ENCODE results near the gene SYMPK.
A peak's percentile ranks its signal among the peaks of the same experiment; 100 is the strongest.

Gene SYMPK

GRCh38 chr19:45793876-45794275 is 69.1 kb downstream of the SYMPK start:
- no peak overlapping the region for H3K9ac ChIP-seq (ENCODE audit: low read length)
- peaks cover 7% of the 10 kb centered on the region for H3K79me1 ChIP-seq (ENCODE audit: low read length)
- H2BK12ac ChIP-seq (ENCODE audit: low read length), result no peak overlapping the region
- no CpG with 5 or more reads among the region's 6 CpGs for WGBS (ENCODE audit: extremely low coverage, insufficient coverage, insufficient read length)
- no peak overlapping the region for H3K4me2 ChIP-seq (ENCODE audit: low read length)
- no peak overlapping the region for H4K8ac ChIP-seq (ENCODE audit: low read depth, low read length)
- peaks cover 13 to 14% of the 10 kb centered on the region in 2 experiments for H3K36me3 ChIP-seq (ENCODE audit: control insufficient read depth in 1 of 2, insufficient read depth in 2 of 2, low read length in 2 of 2)
- no peak overlapping the region for H3K18ac ChIP-seq (ENCODE audit: low read length)
- H3K14ac ChIP-seq (ENCODE audit: low read length), result no peak overlapping the region
- H4K91ac ChIP-seq (ENCODE audit: low read depth, low read length), result no peak overlapping the region
- no peak overlapping the region for H3K27ac ChIP-seq (ENCODE audit: low read depth, low read length)
- no peaks in the 10 kb centered on the region for H3K9me3 ChIP-seq (ENCODE audit: insufficient read depth, low read depth, low read length)
- no peaks in the 10 kb centered on the region for H3K27me3 ChIP-seq (ENCODE audit: insufficient read depth, low read length)
- H2AFZ ChIP-seq (ENCODE audit: insufficient read depth, low read length, poor library complexity), result no peak overlapping the region
- H3K4me1 ChIP-seq (ENCODE audit: control insufficient read depth in 1 of 2, insufficient read depth in 2 of 2, low read length in 2 of 2), result peaks cover 3 to 11% of the 10 kb centered on the region in 2 experiments
- no peak overlapping the region for H2AK5ac ChIP-seq (ENCODE audit: low read length)
- no peak for DNase-seq
- no peak overlapping the region for H4K12ac ChIP-seq (ENCODE audit: low read depth, low read length)
- no peak overlapping the region for H3K23ac ChIP-seq (ENCODE audit: low read length)
- no peak overlapping the region for H2BK5ac ChIP-seq (ENCODE audit: low read depth, low read length, poor library complexity)
- H3K79me2 ChIP-seq (ENCODE audit: control insufficient read depth, insufficient read depth, low read length, poor library complexity), result peaks cover 9% of the 10 kb centered on the region
- H3K4ac ChIP-seq (ENCODE audit: low read depth, low read length), result no peak overlapping the region
- no peak overlapping the region for H3K4me3 ChIP-seq (ENCODE audit: low read depth, low read length)
- no peak overlapping the region for H2BK120ac ChIP-seq (ENCODE audit: insufficient read depth, low read length, poor library complexity)

DNA sequence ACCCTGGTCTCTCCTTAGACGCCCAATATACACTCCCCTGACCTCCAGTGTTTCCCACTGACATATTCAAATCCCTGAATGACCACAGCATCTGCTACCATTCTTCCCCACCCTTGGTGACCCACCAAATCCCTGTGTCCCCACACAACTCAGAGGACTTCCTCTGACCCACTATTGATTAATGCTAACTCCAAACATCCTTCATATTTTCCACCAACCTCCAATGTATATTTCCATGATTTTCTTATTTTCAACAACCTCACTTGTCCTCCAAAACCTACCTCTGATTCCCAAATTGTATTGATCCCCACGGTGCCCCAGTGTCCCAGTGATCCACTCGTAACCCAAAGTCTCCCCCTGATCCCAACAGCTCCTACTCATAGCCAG is 69.8 kb downstream of the SYMPK start:
- H2BK5ac ChIP-seq (ENCODE audit: low read depth, low read length, poor library complexity), result no peak overlapping the region
- no peak overlapping the region for H3K9ac ChIP-seq (ENCODE audit: low read length)
- no CpG with 5 or more reads among the region's 3 CpGs for WGBS (ENCODE audit: extremely low coverage, insufficient coverage, insufficient read length)
- H4K91ac ChIP-seq (ENCODE audit: low read depth, low read length), result no peak overlapping the region
- no peak overlapping the region for H3K23ac ChIP-seq (ENCODE audit: low read length)
- peak overlapping the region; percentile 16 for H4K8ac ChIP-seq (ENCODE audit: low read depth, low read length)
- no peak overlapping the region for H2BK120ac ChIP-seq (ENCODE audit: insufficient read depth, low read length, poor library complexity)
- no peak overlapping the region for H3K27ac ChIP-seq (ENCODE audit: low read depth, low read length)
- peaks cover 3 to 11% of the 10 kb centered on the region in 2 experiments for H3K4me1 ChIP-seq (ENCODE audit: control insufficient read depth in 1 of 2, insufficient read depth in 2 of 2, low read length in 2 of 2)
- no peaks in the 10 kb centered on the region for H3K9me3 ChIP-seq (ENCODE audit: insufficient read depth, low read depth, low read length)
- no peak overlapping the region for H3K18ac ChIP-seq (ENCODE audit: low read length)
- H3K4me2 ChIP-seq (ENCODE audit: low read length), result peak overlapping the region; percentile 32
- H2BK12ac ChIP-seq (ENCODE audit: low read length), result no peak overlapping the region
- no peak overlapping the region for H3K4ac ChIP-seq (ENCODE audit: low read depth, low read length)
- DNase-seq, result no peak
- H3K36me3 ChIP-seq (ENCODE audit: control insufficient read depth in 1 of 2, insufficient read depth in 2 of 2, low read length in 2 of 2), result peaks cover 19 to 20% of the 10 kb centered on the region in 2 experiments
- H2AFZ ChIP-seq (ENCODE audit: insufficient read depth, low read length, poor library complexity), result no peak overlapping the region
- no peak overlapping the region for H3K4me3 ChIP-seq (ENCODE audit: low read depth, low read length)
- peaks cover 7% of the 10 kb centered on the region for H3K79me1 ChIP-seq (ENCODE audit: low read length)
- no peak overlapping the region for H2AK5ac ChIP-seq (ENCODE audit: low read length)
- H3K27me3 ChIP-seq (ENCODE audit: insufficient read depth, low read length), result no peaks in the 10 kb centered on the region
- peaks cover 9% of the 10 kb centered on the region for H3K79me2 ChIP-seq (ENCODE audit: control insufficient read depth, insufficient read depth, low read length, poor library complexity)
- H3K14ac ChIP-seq (ENCODE audit: low read length), result no peak overlapping the region
- H4K12ac ChIP-seq (ENCODE audit: low read depth, low read length), result no peak overlapping the region

DNA sequence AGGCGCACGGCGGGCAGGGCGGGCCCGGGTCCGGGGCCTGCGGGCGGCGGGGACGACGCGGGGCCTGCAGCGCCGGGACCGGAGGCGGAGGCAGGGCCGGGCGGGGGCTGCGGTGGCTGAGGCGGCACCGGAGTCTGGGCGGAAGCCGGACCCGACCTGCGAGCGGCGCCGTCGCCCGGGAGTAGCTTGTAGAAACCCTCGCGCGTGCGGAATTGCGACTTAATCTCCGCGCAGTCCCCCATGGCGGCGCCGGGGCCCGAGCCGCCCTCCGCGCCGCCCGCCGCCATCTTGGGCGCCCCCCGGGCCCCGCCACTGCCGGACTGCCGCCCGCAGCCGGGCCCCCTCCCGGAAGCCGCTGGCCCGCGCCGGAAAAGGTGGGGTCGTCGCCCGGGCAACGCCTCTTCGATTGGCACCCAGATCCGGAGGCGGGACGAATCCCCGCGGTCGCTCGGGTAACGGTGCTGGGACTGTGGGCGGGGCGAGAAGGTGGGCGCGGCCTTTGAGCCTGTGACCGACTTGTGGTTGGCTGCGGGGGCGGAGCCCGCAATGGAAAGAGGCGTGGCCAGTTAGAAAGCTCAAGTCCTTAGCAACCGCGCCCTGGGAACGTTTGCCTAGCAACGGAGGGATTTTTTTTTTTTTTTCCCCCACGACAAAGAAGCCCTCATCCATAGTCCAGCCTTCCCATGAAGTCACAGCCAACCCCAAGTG is 70.3 kb downstream of the SYMPK start, which contains the start of gene DMWD:
Gene DMWD, minus strand, starts transcription at position 376 of the 708 bp plus-strand sequence. Its CDS starts 89 bp downstream, at position 287.
- Histone ChIP-seq H2BK120ac (ENCODE audit: insufficient read depth, low read length, poor library complexity) (peak within 1 kb of the TSS; percentile 87), H3K4me3 (ENCODE audit: low read depth, low read length) (peak within 1 kb of the TSS; percentile 93), H3K4me2 (ENCODE audit: low read length) (peak within 1 kb of the TSS; percentile 99), H3K14ac (ENCODE audit: low read length) (peak within 1 kb of the TSS; percentile 96), H2AK5ac (ENCODE audit: low read length) (no peak within 1 kb of the TSS), H2AFZ (ENCODE audit: insufficient read depth, low read length, poor library complexity) (peak within 1 kb of the TSS; percentile 81), H3K36me3 (ENCODE audit: control insufficient read depth in 1 of 2, insufficient read depth in 2 of 2, low read length in 2 of 2) (peaks cover 21 to 23% of the 10 kb centered on the region in 2 experiments), H3K27me3 (ENCODE audit: insufficient read depth, low read length) (no peaks in the 10 kb centered on the region), H3K4ac (ENCODE audit: low read depth, low read length) (peak within 1 kb of the TSS; percentile 96), H3K4me1 (ENCODE audit: control insufficient read depth in 1 of 2, insufficient read depth in 2 of 2, low read length in 2 of 2) (peaks cover 3 to 11% of the 10 kb centered on the region in 2 experiments), H3K18ac (ENCODE audit: low read length) (peak within 1 kb of the TSS; percentile 87), H4K91ac (ENCODE audit: low read depth, low read length) (peak within 1 kb of the TSS; percentile 87), H3K23ac (ENCODE audit: low read length) (peak within 1 kb of the TSS; percentile 30), H2BK12ac (ENCODE audit: low read length) (no peak within 1 kb of the TSS), H3K9me3 (ENCODE audit: insufficient read depth, low read depth, low read length) (no peaks in the 10 kb centered on the region), H4K12ac (ENCODE audit: low read depth, low read length) (peak within 1 kb of the TSS; percentile 94), H3K9ac (ENCODE audit: low read length) (peak within 1 kb of the TSS; percentile 95), H4K8ac (ENCODE audit: low read depth, low read length) (peak within 1 kb of the TSS; percentile 92), H2BK5ac (ENCODE audit: low read depth, low read length, poor library complexity) (peak within 1 kb of the TSS; percentile 85), H3K79me1 (ENCODE audit: low read length) (peaks cover 7% of the 10 kb centered on the region), H3K27ac (ENCODE audit: low read depth, low read length) (peak within 1 kb of the TSS; percentile 50), H3K79me2 (ENCODE audit: control insufficient read depth, insufficient read depth, low read length, poor library complexity) (peaks cover 9% of the 10 kb centered on the region)
- no CpG with 5 or more reads among the region's 86 CpGs for WGBS (ENCODE audit: extremely low coverage, insufficient coverage, insufficient read length)
- peak; percentile 100 for DNase-seq

- H3K36me3 ChIP-seq (ENCODE audit: control insufficient read depth in 1 of 2, insufficient read depth in 2 of 2, low read length in 2 of 2), result peaks cover 25 to 30% of the 10 kb centered on the region in 2 experiments
- peak overlapping the region; percentile 30 for H3K23ac ChIP-seq (ENCODE audit: low read length)
- H3K4me1 ChIP-seq (ENCODE audit: control insufficient read depth in 1 of 2, insufficient read depth in 2 of 2, low read length in 2 of 2), result peaks cover 3 to 11% of the 10 kb centered on the region in 2 experiments
- H3K18ac ChIP-seq (ENCODE audit: low read length), result peak overlapping the region; percentile 87
- no peaks in the 10 kb centered on the region for H3K27me3 ChIP-seq (ENCODE audit: insufficient read depth, low read length)
- peaks cover 7% of the 10 kb centered on the region for H3K79me1 ChIP-seq (ENCODE audit: low read length)
- H3K4ac ChIP-seq (ENCODE audit: low read depth, low read length), result peak overlapping the region; percentile 96
- peak overlapping the region; percentile 87 for H4K91ac ChIP-seq (ENCODE audit: low read depth, low read length)
- H3K79me2 ChIP-seq (ENCODE audit: control insufficient read depth, insufficient read depth, low read length, poor library complexity), result peaks cover 9% of the 10 kb centered on the region
- peak overlapping the region; percentile 96 for H3K14ac ChIP-seq (ENCODE audit: low read length)
- peak overlapping the region; percentile 81 for H2AFZ ChIP-seq (ENCODE audit: insufficient read depth, low read length, poor library complexity)
- H2AK5ac ChIP-seq (ENCODE audit: low read length), result no peak overlapping the region
- H2BK12ac ChIP-seq (ENCODE audit: low read length), result no peak overlapping the region
- no peaks in the 10 kb centered on the region for H3K9me3 ChIP-seq (ENCODE audit: insufficient read depth, low read depth, low read length)
- peak overlapping the region; percentile 95 for H3K9ac ChIP-seq (ENCODE audit: low read length)
- peak overlapping the region; percentile 50 for H3K27ac ChIP-seq (ENCODE audit: low read depth, low read length)
- no CpG with 5 or more reads among the region's 31 CpGs for WGBS (ENCODE audit: extremely low coverage, insufficient coverage, insufficient read length)
- peak overlapping the region; percentile 85 for H2BK5ac ChIP-seq (ENCODE audit: low read depth, low read length, poor library complexity)
- H3K4me2 ChIP-seq (ENCODE audit: low read length), result peak overlapping the region; percentile 99
- H2BK120ac ChIP-seq (ENCODE audit: insufficient read depth, low read length, poor library complexity), result peak overlapping the region; percentile 21
- peak in 1 of 2 donors; percentile 14 for DNase-seq
- peak overlapping the region; percentile 94 for H4K12ac ChIP-seq (ENCODE audit: low read depth, low read length)
- H3K4me3 ChIP-seq (ENCODE audit: low read depth, low read length), result peak overlapping the region; percentile 93
- peak overlapping the region; percentile 92 for H4K8ac ChIP-seq (ENCODE audit: low read depth, low read length)
Measured at GRCh38 chr19:45791744-45792469, 71.0 kb downstream of the SYMPK start.
